GM18498 (cell line): ENCODE measurements around the gene DTNB.
"Not testable (repeated sequence)": the region's sequence is repeated elsewhere in the genome, so short reads cannot be mapped to it uniquely, and the experiment has no call there.

Source experiments
- ATAC-seq: cut with Tn5 transposase; IDR thresholded peaks from one replicate; pipeline ENCODE4 v1.9.1; 2021; ENCODE audit warnings: mild to moderate bottlenecking, moderate library complexity; ENCODE audit not compliant: unreplicated experiment

The DTNB gene

DNA sequence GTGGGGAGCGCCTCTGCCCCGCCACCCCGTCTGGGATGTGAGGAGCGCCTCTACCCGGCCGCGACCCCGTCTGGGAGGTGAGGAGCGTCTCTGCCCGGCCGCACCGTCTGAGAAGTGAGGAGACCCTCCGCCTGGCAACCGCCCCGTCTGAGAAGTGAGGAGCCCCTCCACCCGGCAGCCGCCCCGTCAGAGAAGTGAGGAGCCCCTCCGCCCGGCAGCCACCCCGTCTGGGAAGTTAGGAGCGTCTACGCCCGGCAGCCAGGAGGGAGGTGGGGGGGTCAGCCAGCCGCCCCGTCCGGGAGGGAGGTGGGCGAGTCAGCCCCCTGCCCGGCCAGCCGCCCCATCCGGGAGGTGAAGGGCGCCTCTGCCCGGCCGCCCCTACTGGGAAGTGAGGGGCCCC, 39.6 kb downstream of the DTNB start:
- not testable (repeated sequence) for ATAC-seq

DNA sequence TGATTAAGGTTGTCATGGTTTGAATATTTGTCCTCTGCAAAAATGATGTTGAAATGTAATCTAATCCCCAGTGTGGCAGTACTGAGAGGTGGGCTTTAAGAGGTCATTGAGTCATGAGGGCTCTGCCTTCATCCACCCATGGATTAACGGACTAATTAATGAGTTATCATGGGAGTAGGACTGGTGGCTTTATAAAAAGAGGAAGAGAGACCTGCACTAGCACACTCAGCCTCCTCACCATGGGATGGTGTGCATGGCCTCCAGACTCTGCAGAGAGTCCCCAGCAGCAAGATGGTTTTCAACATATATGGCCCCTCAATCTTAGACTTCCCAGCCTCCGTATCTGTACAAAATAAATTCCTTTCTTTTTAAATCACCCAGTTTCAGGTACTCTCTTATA, 41.0 kb downstream of the DTNB start:
- ATAC-seq = no peak

DNA sequence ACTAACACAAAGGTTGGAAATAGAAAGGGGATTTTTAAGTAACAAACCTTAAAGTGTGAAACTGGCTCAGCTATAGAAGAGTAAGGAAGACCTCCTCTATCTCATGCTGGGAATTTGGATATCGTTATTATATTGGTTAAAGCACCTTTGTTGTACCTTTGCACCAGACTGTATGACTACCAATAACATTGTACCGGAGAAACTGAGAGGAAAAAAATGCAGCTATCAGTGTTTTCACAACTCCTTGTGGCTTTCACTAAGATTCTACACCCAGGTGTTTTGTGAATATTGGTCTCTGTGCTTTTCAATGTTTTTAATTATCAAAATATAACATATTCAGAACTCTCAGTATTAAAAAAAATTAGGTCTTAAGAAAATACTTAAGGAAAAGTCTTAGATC, 48.7 kb downstream of the DTNB start:
- ATAC-seq = no peak

DNA sequence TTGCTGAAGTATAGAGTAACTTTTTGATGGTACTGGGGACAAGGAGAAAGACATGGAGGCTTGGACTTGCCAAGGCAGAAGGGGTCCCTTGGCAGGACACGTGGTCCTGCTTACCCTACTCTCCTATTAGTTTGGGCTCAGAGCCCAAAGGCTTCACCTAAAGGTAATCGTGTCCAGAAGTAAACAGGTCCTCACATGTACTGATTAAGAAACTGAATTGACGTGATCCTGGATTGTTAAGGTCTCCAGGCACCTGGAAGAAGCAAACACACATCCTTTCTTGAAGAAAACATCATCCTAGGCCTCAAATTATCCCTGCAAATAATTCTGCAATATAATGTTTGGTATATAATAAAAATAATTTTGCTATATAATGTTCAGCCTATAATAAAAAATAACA, 50.0 kb downstream of the DTNB start:
- ATAC-seq = no peak

DNA sequence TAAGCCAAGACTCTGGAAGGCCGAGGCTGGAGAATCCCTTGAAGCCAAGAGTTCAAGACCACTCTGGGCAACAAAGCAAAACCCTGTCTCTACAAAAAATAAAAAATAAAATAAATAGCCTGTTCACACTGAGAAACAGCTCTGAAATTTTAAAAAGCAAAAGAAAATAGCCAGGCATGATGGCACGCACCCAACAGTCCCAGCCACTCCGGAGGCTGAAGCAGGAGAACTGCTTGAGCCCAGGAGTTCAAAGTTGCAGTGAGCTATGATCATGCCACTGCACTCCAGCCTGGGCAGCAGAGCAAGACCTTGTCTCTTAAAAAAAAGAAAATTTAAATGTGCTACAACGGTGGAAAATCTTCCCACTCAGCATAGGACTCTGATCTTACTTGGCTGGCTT, 52.7 kb downstream of the DTNB start:
- no peak for ATAC-seq

DNA sequence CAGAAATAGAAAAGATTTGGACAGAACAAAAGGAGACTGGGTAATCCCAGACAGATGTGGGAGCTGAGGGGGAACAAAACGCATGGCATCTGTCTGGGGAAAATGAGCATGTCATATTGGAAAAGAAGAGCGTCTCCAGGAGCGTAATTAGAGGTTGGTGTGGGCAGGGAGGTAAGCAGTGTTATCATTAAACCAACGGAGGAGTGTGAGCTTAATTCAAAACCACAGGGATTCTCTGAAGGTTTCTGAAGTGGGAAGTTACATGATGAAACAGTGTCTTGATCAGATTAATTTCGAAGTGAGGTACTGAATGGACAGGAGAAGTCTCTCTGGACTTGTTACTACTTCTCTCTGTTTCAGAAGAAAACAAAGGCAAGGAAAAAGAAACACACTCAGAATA, 53.3 kb downstream of the DTNB start:
- ATAC-seq = no peak

DNA sequence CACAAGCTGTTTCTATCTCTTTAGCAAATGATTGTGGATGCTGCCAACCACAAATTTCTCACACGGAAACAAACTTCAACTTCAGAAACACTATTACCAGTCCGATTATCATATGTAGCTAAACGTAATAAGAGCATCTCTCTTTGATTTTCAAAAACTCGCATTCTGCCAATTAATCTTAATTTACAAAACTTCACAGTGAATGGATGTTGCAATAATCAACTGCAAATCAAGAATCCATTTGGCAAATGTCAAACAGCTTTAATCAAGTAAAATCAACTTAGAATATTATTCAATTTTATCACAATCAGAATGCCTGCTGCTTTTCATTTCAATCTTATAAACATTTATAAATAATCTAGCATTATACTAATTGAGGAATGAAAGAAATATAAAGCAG, 54.2 kb downstream of the DTNB start:
- ATAC-seq = no peak

DNA sequence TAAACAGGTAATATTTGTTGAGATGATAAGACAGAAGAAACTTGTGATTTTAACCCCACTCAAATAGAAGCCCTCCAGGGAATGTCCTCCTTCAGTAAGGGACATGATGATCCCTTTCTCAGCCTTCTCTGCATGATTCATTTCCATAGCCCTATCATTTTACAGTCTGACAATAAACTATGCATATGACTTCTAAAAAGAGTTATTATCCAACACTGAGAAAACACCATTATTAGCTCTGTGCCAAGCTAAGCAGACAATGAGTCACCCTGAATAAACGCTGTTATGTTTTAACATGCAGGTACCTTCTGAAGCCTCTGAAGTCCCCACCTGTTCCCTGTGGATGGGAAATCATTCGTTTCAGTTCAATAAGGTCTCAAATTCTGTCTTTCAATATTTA, 54.7 kb downstream of the DTNB start:
- no peak for ATAC-seq

DNA sequence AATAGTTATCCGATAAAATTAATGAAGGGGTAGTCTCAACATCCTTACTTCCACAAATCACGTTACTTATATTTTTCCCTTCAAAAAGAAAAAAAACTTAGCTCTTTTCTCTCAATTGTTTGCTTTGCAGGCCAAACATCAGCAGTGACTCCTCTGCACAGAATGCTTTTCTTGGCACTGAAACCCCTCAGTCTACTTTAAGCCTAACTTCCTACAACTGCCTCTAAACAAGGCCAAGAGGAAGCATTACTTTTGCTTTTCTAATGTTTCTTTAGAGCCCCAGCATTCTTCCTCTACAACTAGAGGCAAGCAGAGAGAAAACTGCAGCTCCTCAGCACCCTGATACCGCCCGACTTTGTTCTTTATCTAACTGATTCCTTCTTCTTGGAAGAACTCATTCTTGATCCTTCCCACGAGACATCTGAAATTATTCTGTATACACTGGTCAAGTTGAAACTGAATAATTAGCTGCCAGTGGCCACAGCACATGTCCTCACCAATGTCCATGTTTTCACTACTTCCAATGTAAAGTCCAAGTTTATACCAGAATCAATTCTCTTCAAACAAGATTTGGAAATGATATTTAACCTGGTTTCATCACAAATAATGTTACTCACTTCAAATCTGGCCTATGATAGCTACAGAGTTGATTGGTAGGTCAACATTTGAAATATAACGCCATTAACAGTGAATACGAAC, 55.3 kb downstream of the DTNB start:
- no peak for ATAC-seq

DNA sequence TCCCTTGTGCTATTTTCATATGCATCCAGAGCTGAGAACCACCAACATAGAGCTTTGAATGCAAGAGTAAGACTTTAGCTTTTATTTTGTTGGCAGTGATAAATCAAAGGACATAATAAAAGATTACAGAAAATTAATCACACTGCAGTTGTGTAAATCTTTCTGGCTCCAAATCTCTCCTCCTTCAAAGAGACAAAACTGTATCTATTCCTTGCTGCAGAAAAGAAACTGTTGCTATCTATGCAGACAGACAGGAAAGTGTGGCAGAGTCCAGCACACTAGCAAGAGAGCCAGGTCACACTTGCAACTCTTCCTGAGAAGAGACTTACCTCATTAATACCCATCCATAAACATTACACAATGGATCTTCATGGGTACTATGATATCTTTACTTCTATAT, 57.5 kb downstream of the DTNB start:
- no peak for ATAC-seq

DNA sequence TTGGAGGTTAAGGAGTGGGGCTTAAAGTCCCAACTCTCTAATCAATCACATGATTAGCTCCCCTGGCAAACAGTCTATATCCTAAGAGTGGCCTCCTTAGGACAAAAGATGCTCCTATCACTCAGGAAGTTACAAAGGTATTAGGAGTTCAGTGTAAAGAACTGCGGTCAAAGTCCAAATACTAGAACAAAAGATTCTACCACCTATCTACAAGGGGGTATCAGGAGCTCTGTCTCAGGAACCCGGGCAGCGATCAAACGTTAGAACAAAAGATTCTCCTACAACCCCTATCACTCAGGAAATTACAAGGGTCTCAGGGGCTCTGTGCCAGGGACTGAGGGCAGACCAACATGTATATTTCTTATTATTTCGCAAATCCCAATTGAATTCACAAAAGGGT, 58.0 kb downstream of the DTNB start:
- no peak for ATAC-seq

DNA sequence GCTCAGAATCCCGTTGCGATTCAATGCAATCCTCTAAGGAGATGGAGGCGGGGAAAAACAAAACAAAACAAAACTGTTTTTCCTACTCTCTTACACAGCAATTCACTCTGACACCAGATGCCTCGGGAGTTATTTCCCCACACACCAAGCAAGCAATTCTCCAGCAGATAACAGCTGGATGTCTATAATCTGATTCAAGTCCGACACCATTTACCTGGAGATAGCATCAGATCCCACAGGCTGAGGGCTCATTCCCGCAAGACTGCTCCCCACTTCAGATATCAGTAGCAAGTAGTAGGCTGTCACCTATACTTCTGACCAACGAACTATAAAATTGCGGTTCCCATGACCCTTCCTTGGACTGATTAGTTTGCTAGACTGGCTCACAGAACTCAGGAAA, 58.7 kb downstream of the DTNB start:
- ATAC-seq = no peak

DNA sequence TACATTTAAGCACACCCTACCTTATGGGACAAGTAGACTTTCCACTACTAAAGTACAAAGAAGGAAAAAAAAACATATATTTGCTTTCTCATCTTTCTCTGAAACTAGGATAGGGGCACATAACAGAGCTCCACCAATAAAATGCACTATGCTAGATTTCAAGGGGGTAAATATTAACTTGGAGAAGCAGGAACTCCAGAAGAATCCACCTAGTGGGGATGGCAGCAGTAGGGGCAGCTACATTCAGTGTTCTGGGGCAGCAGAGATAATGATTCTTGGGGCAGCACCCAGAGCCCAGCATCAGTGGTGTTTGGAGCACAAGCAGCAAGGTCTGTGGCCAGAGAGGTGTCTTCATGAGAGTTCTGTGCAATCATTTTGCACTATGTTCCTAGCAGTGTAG, 64.7 kb downstream of the DTNB start:
- ATAC-seq = no peak

DNA sequence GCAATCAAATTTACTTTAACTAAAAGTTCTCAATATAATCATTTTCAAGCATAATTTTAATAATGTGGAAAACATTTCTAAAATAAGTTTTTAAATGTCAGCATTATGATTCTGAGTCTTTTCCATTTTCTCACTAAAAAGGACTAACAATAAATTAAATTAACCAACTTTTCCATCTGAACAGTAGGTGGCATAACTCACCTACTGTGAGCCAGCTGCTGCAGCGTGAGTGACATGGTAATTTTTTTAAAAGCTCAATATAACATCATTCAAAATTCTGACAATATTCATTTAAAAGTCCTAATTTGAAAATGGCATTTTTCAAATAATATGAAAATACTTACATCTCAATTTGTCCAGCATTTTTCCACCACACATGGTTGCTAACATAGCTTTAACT, 66.5 kb downstream of the DTNB start:
- no peak for ATAC-seq

DNA sequence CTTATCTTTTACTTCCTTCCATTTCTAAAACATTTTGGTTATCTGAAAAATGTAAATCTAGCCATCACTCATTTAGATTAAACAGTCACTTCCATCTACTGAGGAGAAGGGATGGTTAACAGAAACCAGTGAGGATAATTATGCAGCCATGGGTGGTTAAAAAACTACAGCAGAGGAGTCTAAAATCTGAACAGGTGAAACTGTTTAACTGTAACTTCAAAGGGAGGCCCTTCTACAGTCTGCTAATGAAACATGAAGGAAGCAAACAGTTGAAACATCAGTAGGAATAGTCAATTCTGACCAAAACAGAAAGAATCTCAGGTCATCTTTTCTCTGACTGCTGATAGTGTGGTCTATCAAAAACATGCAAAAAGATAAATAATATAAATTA, 71.0 kb downstream of the DTNB start:
- ATAC-seq = no peak

DNA sequence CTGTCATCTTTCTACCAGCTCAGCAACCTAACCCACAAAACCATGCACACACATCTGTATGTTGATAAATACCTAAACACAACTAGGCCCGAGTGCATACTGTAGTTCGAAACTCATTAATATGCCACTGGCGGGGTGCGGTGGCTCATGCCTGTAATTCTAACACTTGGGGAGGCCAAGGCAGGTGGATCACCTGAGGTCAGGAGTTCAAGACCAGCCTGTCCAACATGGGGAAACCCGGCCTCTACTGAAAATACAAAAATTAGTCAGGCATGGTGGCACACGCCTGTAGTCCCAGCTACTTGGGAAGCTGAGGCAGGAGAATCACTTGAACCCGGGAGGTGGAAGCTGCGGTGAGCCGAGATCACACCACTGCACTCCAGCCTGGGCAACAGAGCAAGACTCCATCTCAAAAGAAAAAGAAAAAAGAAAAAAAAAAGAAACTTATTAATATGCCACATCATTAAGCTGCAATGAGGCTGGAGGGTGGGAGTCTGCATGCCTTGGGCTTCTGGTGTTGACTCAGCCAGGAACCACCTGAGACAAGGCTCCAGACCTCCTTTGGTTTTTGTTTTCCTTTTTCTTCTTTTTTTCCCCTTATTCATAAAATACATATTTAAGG, 71.6 kb downstream of the DTNB start:
- not testable (repeated sequence) for ATAC-seq

DNA sequence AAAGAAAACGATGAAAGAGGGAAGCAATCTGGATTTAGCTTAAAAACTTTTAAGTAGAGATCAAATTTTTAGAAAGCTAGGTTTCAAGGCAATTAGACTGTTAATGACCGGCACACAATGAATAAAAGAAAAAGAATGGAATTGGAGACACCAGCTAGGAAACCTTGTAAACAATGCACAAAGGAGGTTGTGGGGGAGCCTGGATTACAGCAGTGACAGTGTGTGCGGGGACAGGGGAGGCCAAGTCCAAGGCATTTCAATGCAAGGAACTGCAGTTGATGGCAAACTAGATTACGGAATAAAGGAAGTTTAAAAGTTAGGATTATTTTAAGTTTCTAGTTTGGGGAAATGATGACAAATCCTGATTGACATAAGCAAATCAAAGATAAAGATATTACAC, 74.5 kb downstream of the DTNB start:
- ATAC-seq = no peak

DNA sequence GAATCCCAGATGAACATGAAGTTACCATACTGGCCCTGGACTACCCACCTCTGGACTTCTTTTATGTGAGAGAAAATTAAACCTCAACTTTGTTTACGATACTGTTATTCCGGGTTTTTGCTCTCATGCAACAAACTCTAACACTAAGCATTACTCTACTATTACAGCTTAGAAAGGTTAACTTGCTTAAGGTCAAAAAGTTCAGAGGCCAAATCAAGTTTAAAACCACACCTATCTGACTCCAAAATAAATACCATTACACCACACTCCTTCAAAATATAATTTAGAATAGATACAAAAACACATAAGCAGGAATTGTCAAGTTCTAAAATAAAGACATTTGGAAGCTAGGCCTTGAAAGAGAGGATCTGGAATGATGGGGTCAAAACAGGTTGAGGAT, 75.0 kb downstream of the DTNB start:
- ATAC-seq = no peak

DNA sequence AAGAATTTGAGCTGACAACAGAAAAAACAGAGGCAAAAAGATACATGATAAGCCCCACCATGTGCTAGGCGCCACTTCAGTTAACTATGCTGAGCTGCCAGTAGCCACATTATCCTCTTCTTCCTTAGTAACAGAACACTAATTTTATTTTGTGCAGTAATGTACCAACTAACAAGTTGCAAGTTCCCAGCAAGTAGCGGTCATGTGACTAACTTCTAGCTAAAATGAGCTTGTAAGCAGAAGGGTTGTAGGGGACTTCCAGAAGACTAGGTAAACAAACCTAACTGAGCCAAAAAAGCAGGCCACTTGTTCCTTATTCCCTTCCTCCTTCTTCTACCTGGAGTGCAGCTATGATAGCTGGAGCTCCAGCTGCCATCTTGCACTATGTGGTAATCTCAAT, 75.5 kb downstream of the DTNB start:
- no peak for ATAC-seq

DNA sequence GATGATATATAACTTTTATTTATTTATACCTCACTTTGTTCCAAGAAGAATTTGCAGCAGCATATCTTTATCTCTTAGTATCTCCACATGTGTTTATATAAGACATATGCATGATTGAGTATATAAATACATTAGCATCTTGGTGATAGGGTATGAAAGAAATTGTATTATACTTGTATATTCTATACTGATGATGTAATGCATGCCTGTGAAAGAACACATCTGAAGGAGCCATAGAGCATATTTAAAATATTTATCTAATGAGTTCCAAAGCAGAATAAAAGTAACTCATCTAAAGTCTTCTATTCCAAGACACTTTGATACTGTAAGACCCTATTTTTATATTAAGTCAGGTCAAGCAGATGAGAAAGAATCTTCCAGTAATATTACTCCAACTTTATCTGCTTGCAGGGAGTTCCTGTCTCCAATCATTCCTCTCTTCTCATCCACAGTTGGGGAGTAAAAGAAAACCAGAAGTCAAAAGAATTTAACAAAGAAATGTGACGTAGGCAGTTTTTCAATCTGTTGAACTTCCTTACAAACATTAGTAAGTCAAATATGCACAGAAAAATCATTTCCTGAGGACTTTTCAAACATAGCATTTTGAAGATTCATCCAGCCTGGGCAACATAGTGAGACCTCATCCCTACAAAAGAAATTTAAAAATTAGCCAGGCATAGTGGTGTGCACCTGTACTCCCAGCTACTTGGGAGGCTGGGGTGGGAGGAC, 76.7 kb downstream of the DTNB start:
- ATAC-seq = no peak

DNA sequence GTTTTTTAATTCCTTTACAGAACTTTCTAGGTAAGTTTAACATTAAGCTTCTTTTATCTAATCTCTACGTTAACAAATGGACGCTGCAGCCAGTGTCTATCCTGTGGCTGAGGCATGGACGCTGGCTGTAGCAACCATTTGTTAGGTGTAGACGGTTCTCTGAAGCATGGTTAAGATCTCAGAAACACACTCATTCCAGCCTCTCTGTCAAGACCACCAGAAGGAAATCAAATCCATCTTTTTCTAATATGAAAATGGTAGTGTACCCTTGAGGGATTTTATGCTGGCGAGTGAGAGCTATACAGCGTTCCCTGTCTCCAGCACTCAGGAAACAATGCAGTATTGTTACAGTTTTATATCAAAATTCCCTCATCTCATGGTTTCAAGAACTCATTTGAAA, 78.0 kb downstream of the DTNB start:
- ATAC-seq = no peak

DNA sequence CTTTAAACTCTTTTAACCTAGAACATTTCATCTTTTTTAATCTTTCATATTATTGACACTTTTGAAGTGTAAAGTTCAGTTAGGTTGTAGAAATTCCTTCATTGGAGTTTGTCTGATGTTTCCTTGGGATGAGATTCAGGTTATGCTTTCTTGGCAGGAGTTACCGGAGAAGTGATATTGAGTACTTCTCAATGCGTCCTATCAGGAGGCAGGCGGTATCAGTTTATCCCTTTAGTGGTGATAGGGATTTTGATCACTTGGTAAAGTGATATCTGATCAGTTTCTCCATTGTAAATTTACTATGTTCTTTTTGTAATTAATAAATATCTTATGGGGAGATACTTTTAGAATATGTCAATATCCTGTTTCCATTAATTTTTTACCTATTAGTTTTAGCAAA, 78.4 kb downstream of the DTNB start:
- ATAC-seq = no peak
